ENCODE data around the gene ERO1A. TPM values are rescaled to one million over a fixed set of nuclear protein-coding genes. Genes with fewer than 3 reads are reported as not detected.

Gene ERO1A
- total RNA-seq, 1 donor from 2014 or later = 47.2 TPM

DNA sequence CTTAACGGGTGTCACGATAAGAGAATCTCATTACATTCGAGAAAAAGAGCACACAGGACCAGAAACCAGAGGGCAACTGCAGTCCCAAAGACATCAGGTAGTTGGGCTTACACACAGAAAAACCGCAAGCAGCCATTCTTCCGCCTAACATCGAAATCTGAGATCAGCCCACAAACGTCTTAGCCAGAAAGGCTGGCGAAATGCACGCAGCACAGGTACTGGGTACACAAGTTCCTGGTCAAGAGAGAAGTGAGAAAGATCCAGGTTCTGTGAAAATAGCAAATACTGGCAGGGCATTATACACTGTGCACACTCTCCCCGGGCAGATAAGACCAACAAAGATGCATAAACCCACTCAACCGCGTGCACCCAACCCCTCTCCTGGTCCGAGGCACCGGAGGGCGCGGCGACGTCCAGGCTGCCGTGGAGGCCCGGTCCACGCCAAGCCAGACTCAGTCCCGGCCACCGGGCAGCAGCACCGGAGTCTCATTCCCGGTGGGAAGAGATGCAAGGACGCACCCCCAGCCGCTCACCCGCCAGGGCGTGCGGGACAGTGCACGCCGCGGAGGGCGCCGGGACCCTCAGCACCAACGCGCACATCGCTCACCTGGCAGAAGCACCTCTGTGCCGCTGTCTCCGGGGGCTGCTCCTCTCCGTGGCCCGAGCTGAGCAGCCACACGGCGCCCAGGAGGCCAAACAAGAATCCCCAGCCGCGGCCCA, 437 bp downstream of the ERO1A start:
- ATAC-seq (peak; percentile 42), DNase-seq (peak; percentile 75)
- H3K4me1 ChIP-seq = peaks cover 25% of the 10 kb centered on the region
- intact Hi-C loops (cut with DNase I) = no loop called here
- H3K9me3 ChIP-seq = no peaks in the 10 kb centered on the region
- H3K36me3 ChIP-seq = no peaks in the 10 kb centered on the region
- H3K4me3 ChIP-seq = peak overlapping the region; percentile 97
- no peak for TF ChIP-seq CTCF (IDR thresholded peaks at IDR 0.05)
- H3K27ac ChIP-seq = peak overlapping the region; percentile 96
- no peaks in the 10 kb centered on the region for H3K27me3 ChIP-seq

GRCh38 chr14:52693532-52693931, 1.8 kb downstream of the ERO1A start:
- Histone ChIP-seq H3K4me3 (no peak overlapping the region), H3K9me3 (no peaks in the 10 kb centered on the region), H3K27ac (no peak overlapping the region), H3K27me3 (no peaks in the 10 kb centered on the region), H3K4me1 (peaks cover 25% of the 10 kb centered on the region), H3K36me3 (no peaks in the 10 kb centered on the region)
- DNase-seq (no peak), ATAC-seq (no peak)
- intact Hi-C loops (cut with DNase I) = no loop called here
- TF ChIP-seq CTCF (IDR thresholded peaks at IDR 0.05) = no peak

- TF ChIP-seq CTCF (IDR thresholded peaks at IDR 0.05) = no peak
- intact Hi-C loops (cut with DNase I) = no loop called here
- no peak for DNase-seq
- Histone ChIP-seq H3K27ac (no peak overlapping the region), H3K36me3 (no peaks in the 10 kb centered on the region), H3K4me1 (peaks cover 25% of the 10 kb centered on the region), H3K4me3 (no peak overlapping the region), H3K27me3 (no peaks in the 10 kb centered on the region), H3K9me3 (no peaks in the 10 kb centered on the region)
- no peak for ATAC-seq
These were observed 2.3 kb downstream of the ERO1A start for GRCh38 chr14:52693036-52693435.

DNA sequence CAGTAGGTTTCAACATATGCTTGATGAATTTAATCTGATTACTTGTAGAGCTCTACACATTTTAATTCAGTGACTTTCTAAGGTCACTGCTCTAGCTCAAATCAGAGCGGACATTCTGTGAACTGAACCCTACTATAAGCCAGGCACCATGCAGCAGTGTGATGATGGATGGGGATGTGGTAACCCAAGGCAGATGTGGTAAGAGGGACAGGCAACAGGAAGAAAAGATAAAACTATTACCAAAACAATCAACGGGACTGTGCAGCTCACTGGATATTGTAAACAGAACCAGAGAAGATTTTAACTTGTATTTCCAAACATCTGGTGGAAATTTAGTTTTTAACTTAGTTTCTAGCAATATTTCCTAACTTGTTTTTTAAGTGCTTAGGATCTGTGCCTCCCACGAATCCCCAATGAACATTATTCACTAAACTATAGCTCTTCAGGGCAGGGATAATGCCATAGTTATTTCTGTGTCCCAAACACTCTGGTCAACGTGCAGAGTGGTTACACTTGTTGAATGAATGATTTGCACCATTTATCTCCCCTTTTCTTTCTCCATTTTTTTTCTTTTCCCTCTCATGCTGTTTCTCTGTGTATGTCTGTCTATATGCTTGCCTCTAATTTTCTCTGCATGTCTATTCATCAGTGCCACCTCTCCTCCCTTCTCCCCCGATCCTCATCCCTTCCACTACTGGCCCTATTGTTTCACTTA, 3.0 kb downstream of the ERO1A start:
- H3K9me3 ChIP-seq = no peaks in the 10 kb centered on the region
- TF ChIP-seq CTCF (IDR thresholded peaks at IDR 0.05) = no peak
- intact Hi-C loops (cut with DNase I) = no loop called here
- no peak overlapping the region for H3K27ac ChIP-seq
- peaks cover 25% of the 10 kb centered on the region for H3K4me1 ChIP-seq
- H3K36me3 ChIP-seq = no peaks in the 10 kb centered on the region
- ATAC-seq (no peak), DNase-seq (no peak)
- no peak overlapping the region for H3K4me3 ChIP-seq
- H3K27me3 ChIP-seq = no peaks in the 10 kb centered on the region

- H3K4me3 ChIP-seq = no peak overlapping the region
- DNase-seq = no peak
- H3K27ac ChIP-seq = no peak overlapping the region
- H3K4me1 ChIP-seq = peaks cover 25% of the 10 kb centered on the region
- intact Hi-C loops (cut with DNase I) = no loop called here
- H3K27me3 ChIP-seq = no peaks in the 10 kb centered on the region
- no peaks in the 10 kb centered on the region for H3K9me3 ChIP-seq
- no peak for ATAC-seq
- H3K36me3 ChIP-seq = no peaks in the 10 kb centered on the region
- TF ChIP-seq CTCF (IDR thresholded peaks at IDR 0.05) = no peak
These were observed 4.2 kb downstream of the ERO1A start for GRCh38 chr14:52690983-52691760.

All from upper lobe of right lung (tissue), 1 donor.